Activated CD4-positive, alpha-beta T cell treated with anti-CD3 and anti-CD28 coated beads, Interleukin-2, Interleukin-4, amounts not matched to agents 100 ng/mL and 50 ng/mL, durations not matched to agents 16 hours and 8 hours (primary cell): ENCODE measurements around the gene CD300C.
"Not testable (repeated sequence)": the region's sequence is repeated elsewhere in the genome, so short reads cannot be mapped to it uniquely, and the experiment has no call there.

Experiments
- DNase-seq: peaks from one replicate; pipeline ENCODE4 v3.0.0-alpha.2; 2020; ENCODE audit warnings: low spot score

The CD300C gene

GRCh38 chr17:74531231-74531761 is 14.6 kb downstream of the CD300C start, which contains the start of gene CD300LB:
CD300LB (minus strand) TSS chr17:74531475; CDS start chr17:74531350, 125 bp downstream.
- DNase-seq, result no peak

GRCh38 chr17:74530831-74531150 is 15.1 kb downstream of the CD300C start:
- no peak for DNase-seq

GRCh38 chr17:74529243-74529642 is 16.7 kb downstream of the CD300C start:
- DNase-seq, result no peak

GRCh38 chr17:74528491-74529199 is 17.3 kb downstream of the CD300C start:
- no peak for DNase-seq

GRCh38 chr17:74527756-74528155 is 18.2 kb downstream of the CD300C start:
- DNase-seq, result no peak

GRCh38 chr17:74527081-74527480 is 18.8 kb downstream of the CD300C start:
- DNase-seq, result no peak

GRCh38 chr17:74526681-74527080 is 19.2 kb downstream of the CD300C start:
- DNase-seq, result no peak

GRCh38 chr17:74525781-74526288 is 20.1 kb downstream of the CD300C start:
- no peak for DNase-seq

- no peak for DNase-seq
Measured at GRCh38 chr17:74525465-74525725, 20.5 kb downstream of the CD300C start.

GRCh38 chr17:74524653-74525464 is 21.1 kb downstream of the CD300C start:
- no peak for DNase-seq

- no peak for DNase-seq
Measured at GRCh38 chr17:74523308-74523707, 22.6 kb downstream of the CD300C start.

- no peak for DNase-seq
Measured at GRCh38 chr17:74522381-74523105, 23.4 kb downstream of the CD300C start.

- no peak for DNase-seq
Measured at GRCh38 chr17:74521701-74522201, 24.2 kb downstream of the CD300C start.

- no peak for DNase-seq
Measured at GRCh38 chr17:74520790-74521480, 25.0 kb downstream of the CD300C start.

- no peak for DNase-seq
Measured at GRCh38 chr17:74520016-74520434, 25.9 kb downstream of the CD300C start.

- DNase-seq, result not testable (repeated sequence)
Measured at GRCh38 chr17:74518413-74518981, 27.4 kb downstream of the CD300C start.

GRCh38 chr17:74516561-74517328 is 29.2 kb downstream of the CD300C start:
- no peak for DNase-seq

- DNase-seq, result no peak
Measured at GRCh38 chr17:74515941-74516340, 30.0 kb downstream of the CD300C start.

- peak; percentile 31 for DNase-seq
Measured at GRCh38 chr17:74514632-74515334, 31.1 kb downstream of the CD300C start.
